NCI-H226 (cell line): ENCODE results near the gene KCNIP1.

Experiments
- DNase-seq: peaks from one replicate; pipeline ENCODE4 v3.0.0-alpha.2; 2015

Gene KCNIP1

DNA sequence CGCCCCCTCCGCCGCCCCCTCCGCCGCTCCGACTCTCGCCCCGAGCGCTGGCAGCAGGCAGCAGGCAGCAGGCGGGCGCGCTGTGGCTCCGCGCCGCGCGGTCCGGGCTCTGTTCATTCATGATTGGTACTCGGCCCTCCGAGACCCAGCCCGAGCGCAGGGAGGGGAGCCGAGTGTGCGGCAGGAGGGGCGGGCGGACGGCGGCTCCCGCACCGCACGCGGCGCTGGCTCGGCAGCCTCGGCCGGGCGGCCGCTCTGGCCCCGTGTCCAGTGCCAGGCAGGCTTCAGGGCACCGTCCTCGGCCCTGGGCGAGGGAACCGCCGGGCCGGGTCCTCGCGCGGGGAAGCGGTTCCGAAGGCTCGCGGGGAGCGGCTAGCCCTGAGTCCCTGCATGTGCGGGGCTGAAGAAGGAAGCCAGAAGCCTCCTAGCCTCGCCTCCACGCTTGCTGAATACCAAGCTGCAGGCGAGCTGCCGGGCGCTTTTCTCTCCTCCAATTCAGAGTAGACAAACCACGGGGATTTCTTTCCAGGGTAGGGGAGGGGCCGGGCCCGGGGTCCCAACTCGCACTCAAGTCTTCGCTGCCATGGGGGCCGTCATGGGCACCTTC is at the start of gene KCNIP1:
Gene KCNIP1 (plus strand): TSS at position 31 of the 607 bp plus-strand sequence.
- no peak for DNase-seq

DNA sequence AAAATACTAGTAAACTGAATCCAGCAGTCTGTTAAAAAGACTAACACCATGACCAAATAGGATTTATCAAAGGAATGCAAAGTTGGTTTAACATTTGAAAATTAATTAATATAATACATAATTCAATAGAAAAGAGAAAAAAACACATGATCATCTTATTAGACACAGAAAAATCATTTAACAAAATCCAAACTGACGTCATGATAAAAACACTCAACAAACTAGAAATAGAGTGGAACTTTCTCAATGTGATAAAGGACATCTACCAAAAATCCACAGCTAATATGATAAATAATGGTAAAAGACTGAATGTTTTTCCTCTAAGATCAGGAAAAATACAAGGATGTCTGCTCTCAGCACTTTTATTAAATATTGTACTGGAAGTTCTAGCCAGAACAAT is 40.4 kb upstream of the KCNIP1 start:
- no peak for DNase-seq

DNA sequence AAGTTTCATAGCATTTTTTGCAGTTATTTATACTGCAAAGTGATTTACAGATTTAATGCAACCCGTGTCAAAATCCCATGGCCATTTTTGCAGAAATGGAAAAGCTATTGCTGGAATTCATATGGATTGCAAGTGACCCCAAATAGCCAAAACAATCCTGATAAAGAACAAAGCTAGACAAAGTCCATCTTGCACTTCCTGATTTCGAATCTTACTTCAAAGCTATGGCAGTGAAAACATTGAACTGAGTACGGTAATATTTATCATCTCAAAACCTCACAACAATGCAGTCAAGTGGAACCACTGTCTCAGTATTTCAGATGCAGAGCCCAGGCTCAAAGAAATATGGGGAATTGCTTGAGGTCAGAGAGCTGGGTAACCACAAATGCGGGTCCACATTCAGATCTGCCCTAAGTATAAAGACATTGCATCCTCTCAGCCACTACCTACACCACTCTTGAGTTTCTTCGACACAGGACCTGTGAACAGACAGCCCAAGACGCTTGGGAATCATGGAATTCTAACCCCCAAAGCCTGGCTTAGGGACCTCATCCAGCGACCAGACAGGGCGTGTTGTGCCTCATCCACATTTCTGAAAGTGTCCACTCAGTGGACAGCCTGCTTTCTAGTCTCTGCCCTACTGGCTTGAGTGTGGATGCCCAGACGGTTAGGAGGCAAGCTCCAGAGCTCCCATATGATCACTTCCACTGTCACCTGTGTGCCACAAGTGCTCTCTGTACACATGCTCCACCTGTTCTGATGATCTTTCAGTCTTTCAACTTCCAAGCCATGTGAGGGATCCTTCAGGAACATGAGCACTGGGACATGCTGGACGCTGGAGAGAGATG is 39.3 kb upstream of the KCNIP1 start:
- no peak for DNase-seq

DNA sequence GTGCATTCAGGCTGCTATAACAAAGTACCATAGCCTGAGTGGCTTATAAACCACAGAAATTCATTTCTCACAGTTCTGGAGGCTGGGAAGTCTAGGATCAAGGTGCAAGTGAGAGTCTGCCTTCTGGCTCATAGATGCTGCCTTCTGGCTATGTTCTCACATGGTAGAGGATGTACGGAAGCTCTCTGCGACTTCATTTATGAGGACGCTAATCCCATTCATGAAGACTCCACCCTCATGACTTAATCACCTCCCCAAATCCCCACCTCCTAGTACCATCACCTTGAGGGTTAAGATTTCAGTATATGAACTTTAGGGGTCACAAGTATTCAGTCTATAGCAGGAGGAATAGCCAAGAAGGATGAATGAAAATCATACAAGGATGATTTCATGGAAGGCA is 37.3 kb upstream of the KCNIP1 start:
- no peak for DNase-seq

DNA sequence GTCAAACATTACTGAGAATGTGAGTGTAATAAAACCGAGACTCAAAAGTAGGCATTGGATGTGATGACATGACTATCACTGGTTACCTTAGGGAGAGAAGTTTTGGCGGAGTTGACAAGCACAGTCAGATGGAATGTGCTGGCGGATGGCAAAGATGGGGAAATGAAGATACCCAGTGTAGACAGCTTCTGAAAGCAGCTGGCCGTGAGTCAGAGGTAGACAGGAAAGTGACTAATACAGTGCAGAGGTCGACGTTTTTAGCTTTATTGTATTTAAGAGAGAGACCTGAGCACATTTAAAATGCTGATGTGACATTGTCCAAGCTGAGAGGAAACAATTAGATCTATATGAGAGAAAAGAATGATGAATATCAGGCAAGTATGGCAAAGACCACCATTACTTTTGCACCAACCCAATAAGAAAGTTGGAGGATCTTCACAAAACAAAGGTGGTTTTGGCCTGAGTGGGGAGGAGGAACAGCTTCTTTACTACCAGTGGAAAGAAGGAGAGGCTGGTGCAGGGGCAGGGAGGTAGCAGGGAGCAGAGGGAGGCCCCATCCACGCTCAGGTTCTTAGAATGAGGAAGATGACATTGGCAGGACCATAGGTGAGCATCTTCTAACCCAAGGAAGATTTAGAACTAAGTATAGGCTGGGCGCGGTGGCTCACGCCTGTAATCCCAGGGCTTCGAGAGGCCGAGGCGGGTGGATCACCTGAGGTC is 36.7 kb upstream of the KCNIP1 start:
- DNase-seq, result peak; percentile 83

DNA sequence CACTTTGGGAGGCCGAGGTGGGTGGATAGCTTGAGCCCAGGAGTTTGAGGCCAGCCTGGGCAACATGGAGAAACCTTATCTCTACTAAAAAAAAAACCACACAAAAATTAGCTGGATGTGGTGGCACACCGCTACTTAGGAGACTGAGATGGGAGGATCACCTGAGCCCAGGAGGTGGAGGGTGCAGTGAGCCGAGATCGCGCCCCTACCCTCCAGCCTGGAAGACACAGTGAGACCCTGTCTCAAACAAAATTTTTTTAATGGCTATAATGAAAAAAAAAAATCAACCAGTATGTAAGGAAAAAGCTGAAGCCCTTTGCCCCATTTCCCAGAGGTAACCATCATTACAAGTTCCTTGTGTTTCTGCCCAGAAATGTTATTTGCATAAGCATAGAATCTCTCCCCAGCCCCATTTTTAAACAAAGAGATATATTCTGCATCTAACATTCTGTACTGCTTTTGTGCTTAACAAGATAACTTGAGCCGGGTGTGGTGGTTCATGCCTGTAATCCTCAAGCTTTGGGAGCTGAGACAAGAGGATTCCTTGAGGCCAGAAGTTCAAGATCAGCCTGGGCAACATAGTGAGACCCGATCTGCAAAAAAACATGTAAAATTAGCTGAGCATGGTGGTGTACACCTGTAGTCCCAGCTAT is 35.1 kb upstream of the KCNIP1 start:
- DNase-seq, result no peak

DNA sequence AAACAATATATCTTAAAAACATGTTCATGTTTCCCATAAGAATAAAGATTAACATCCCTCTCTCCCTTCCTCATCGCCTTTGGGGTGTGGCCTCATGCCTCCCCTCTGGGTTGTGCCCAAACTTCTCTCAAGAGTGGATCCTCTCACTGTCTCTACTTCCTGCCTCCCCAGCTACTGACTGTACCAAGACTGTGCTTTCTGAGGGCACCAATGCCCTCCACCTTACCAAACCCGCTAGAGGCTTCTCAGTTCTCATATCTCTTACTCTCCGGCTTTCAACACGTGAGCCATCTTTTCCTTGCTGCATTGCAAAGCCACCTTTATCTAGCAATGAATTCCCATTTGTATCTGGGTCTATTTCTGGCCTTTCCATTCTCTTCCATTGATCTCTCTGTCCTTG is 34.4 kb upstream of the KCNIP1 start:
- no peak for DNase-seq

DNA sequence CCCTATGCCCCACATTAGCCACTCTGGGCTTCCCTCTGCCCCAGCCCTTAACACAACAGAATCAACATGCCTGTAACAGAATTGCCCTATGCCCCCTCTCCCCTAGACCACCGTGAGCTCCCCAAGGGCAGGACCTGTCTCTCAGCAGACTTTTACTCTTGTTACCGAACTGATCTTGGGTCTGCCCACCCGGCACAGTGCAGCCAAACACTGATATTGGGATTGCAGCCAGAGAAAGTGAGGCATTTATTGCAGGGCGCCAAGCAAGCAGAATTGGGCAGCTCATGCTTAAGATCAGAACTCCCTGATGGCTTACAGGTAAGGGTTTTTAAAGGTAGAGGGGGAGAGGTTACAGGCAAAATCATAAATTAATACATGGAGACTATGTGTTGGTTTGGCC is 33.5 kb upstream of the KCNIP1 start:
- no peak for DNase-seq

DNA sequence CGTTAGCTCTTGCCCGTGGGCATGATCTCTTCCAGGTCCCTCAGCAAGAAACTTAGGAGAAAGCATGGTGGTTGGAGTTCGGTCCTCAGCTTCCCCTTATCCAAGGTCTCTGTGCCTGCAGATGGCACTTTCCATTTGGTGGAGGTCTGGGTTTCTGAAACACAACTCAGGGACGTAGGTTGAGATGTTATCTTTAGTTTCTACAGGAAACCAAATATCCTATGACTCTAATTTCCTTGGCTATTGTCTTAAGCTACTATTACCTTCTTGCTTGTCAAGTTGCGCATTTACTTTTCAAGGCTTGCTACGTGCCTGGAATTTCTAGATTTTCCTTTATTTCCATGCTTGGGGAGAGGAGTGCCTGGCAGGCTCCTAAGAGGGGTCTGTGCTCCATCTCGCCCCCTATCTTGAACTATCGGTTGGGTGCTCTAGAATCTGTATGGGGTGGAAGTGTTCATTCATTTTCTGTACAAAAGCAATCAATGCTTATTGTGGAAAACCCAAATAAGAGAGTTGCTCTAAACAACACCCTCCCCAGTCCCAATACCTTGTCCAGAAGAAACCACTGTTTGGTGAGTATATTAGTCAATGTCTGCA is 32.9 kb upstream of the KCNIP1 start:
- no peak for DNase-seq

DNA sequence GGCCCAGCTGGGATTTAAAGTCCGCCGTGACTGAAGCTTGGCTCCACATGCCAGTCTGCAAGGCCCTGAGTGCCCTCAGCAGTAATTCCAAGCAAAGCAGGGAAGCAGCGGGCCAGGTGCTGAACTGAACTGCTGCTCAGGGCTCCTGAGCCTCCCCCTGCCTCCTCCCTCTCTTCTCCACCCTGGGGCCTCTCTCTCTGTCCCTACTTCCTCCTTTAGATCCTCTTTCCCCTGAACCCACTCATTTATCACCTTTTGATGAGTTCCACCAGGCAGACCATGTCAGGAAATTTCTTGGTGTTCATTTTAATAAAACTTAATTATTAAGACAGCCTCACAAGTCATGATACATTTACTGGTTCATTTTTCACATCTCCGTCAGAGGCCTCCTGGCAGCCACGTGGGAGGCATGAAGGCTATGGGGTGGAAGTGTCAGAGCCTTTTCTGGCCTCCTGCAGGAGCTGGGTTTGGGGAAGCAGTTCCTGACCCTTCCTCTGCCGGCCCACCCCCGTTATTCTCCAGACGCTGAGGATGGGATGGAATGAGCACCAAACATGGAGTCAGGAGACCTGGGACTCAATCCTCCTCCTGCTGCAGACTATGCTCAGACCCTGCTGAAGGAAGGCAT is 32.2 kb upstream of the KCNIP1 start:
- no peak for DNase-seq

DNA sequence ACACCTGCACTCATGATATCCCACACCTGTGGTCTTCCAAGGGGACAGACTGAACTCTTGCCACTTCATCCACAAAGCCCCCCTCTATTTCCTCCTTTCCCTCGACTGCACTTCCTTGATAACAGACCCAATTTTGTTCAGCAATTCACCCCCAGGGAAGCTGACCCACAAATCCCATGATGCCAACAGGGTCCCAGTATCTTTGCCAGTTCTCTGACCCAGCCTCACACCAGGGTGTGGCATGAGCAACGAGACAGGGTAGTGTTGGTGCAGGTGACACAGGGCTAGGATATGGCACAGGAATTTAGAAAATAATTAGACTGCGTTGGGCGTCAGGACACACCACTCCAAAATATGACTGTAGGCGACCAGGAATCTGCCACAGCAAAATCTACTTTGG is 30.2 kb upstream of the KCNIP1 start:
- no peak for DNase-seq

DNA sequence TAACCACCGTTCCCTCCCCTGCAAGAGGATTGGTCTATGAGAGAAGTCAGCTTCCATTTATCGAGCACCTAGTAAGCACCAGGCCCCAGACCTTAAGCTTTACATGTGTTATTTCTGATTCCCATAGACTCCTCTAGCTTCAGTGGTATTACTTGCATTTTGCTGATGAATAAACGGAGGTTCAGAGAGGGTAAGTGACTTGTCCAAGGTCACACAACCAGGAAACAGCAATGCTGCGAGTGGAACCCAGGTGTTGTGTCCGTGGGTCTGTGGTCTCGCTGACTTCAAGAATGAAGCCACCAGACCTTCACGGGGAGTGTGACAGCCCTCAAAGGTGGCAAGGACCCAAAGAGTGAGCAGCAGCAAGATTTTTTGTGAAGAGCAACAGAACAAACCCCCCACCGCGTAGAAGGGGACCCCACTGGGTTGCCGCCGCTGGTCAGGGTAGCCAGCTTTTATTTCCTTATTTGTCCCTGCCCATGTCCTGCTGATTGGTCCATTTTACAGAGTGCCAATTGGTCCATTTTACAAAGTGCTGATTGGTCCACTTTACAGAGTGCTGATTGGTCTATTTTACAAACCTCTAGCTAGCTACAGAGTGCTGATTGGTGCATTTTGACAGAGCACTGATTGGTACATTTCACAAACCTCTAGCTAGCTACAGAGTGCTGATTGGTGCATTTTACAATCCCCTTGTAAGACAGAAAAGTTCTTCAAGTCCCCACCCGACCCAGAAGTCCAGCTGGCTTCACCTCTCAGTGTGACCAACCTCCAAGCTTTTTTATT is 29.1 kb upstream of the KCNIP1 start:
- DNase-seq, result no peak

DNA sequence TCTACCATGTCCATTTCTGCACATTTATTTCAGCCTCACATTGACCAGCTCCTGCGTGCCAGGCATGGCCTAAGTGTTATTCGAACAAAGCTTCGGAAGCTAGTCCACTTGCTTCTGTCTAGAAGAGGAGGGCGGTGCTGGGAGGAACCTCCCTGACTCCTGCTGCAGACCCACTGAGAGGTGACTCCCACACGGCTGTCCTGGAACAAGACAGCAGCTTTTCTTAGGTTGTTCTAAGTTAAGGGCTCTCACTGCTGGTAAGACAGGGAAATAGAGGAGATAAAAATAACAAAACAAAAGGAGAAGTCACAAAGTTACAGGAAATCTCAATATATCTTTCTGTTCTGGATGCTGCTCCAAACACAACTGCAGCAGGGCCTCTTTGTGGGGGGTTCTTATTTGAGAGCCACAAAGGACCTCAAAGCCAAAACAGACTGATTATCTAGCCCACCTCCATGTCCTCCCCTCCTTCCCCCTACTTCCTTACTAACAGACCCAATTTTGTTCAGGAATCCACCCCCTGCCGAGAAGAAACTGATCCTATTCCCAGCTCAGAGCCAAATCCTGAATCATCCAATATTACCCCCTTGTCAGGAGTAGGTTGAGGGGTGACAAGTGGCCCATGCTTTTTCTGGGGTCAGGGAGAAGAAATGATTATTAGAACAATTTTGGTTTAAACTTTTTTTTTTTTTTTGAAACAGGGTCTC is 28.4 kb upstream of the KCNIP1 start:
- DNase-seq, result no peak

DNA sequence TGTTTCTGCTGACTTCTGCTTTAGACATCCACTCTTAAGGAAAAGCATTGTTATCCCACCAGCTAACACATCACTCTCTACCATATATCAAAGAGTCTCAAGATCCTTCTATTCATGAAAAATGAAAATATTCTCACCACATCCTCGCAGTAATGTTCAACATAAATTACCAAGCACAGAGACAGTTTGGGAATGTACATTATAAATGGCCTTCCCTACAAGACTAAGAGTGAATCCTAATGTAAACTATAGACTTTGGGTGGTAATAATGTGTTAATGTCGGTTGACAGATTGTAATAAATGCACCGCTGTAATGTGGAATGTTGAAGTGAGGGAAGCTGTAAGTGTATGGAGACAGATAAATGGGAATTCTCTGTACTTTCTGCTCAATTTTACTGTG is 27.1 kb upstream of the KCNIP1 start:
- DNase-seq, result no peak

DNA sequence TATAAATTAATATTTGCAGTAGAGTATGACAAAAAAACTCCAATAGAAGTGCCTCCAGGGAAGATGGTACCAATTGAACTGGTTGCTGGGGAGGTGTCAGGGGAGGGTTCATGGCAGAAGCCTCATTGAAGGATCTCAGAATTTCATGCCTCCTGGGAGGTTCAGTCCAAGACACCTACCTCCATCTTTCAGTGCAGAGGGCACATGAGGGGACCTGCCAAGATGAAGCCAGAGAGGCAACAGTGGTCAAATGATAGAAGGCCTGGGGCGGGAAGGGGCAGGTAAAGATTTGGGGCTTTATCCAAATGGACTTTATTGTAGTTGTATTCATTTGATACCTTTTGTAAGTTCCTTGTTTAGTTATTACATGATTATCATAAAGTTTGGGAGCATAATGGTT is 25.9 kb upstream of the KCNIP1 start:
- DNase-seq, result no peak

DNA sequence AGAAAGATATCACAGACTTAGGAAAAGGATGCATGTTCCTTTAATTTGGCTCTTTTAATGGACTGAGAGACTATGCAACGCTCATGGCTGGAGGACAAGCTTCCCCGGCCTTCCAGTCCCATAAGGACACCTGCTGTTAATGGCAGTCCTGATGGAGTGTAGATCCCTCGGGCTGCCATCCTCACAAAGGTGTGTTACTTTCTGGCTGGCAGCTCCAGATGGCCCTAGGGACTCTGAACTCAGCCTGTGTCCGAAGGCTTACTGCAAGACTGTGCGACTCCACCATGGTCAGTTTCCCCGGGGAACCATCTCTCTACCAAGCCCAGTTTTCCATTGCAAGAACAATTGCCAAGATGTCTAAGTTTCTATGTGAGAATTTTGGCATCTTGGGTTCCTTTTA is 25.5 kb upstream of the KCNIP1 start:
- DNase-seq, result no peak

DNA sequence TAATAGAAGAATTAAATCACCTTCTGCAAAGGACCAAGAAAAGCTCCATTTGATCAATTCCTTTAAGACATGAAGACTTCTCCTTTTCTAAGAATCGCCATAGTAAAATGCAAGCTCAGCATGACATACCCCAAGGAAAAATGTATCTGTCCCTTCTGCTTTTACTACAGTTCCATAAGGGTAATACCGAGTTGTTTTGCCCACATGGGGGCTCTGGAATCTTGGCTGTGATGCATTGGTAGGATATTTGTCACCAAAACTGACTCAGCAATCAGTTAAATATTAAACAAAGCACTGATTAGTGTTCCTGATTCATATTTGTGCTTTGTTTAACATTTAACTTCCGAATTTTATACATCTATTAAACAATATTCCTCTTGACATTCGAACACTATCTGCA is 24.3 kb upstream of the KCNIP1 start:
- no peak for DNase-seq

DNA sequence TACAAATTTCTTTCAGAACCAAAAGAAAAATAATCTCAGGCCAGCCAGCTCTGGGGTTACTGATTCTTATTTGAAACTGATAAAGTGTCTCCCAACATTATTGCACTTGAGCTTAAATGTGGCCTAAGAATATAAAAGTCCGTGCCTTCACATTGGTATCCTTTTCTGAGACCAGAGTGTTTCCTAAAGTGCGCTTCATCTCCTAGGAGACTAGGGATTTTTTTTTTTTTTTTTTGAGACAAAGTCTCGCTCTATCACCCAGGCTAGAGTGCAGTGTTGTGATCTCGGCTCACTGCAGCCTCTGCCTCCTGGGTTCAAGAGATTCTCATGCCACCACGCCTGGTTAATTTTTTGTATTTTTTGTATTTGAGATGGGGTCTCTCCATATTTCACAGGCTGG is 23.6 kb upstream of the KCNIP1 start:
- DNase-seq, result no peak

DNA sequence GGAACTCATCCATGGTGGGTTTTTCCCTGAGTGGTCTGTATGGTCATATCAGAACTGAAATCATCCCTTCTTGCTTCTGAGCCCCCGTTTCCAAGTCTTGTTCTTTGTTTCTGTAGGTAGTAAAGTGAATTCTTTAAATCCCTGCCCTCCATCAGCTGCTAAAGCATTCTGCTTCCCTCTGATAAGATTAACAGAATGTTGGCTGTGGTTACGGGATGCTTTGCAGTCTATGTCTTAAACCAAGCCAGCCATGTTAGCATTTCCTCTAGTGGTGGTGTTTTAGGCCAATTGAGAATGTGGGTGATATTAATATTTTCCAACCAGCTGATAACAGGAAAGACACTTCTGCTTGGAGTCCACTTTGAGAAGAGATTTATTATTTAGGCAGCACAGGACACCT is 22.0 kb upstream of the KCNIP1 start:
- no peak for DNase-seq

DNA sequence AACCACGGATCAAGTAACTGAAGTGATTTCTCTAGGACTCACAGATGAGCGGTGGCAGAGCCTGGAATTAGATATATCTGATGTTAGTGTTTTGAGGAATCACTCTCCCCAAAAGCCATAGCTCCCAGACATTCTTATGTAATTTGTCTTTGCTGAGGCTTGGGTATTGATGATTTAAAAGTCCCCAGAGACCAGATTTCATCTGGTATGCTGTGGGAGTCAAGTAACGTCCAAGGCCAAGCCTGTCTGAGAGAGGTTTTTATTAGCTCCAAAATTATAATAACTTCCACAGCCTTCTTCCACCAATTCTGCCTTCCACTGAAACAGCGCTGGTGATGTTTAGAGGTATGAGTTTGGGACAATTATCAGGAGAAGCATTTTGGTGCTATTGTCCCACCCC is 21.3 kb upstream of the KCNIP1 start:
- no peak for DNase-seq
